Measurements from ENCODE around the gene SLC35F4. TPM values are rescaled to one million over a fixed set of nuclear protein-coding genes. Genes with fewer than 3 reads are reported as not detected.

SLC35F4 gene
- total RNA-seq, 1 experiment from 2014 or later, result not detected

- TF ChIP-seq REST (IDR thresholded peaks at IDR 0.05; ENCODE audit: low read depth) (no peak), CBX3 (IDR thresholded peaks at IDR 0.05; ENCODE audit: low read depth) (no peak), ELF1 (IDR thresholded peaks at IDR 0.05; ENCODE audit: borderline replicate concordance, low read depth) (no peak), TCF7L2 (IDR thresholded peaks at IDR 0.05; ENCODE audit: borderline replicate concordance, extremely low read depth, insufficient read depth, insufficient read length) (no peak), EZH2phosphoT487 (IDR thresholded peaks at IDR 0.05; ENCODE audit: borderline replicate concordance) (no peak), ZNF274 (IDR thresholded peaks at IDR 0.05; ENCODE audit: low read depth, low read length) (no peak), SRF (IDR thresholded peaks at IDR 0.05; ENCODE audit: low read depth) (no peak)
Observed at GRCh38 chr14:57574617-57575288, 291.1 kb downstream of the SLC35F4 start (continued).

DNA sequence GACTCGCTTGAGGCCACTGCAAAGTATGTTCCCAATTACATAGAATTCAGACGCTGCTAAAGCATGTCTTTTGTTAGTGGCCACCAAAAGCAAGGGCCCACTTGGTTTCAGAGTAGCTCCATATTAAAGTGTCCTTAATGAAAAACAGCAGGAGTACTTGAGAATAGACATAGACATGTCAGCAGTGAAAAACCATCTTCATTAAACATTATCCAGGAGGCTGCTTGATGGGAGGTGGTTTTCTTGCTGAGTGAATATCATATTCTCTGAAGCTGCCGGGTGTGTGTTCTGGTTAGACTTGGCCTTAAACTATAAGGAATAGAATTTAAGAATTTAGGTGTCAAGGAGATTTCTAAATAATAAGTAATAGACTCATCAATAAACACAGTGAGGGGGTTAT, 292.7 kb downstream of the SLC35F4 start:
- DNase-seq (ENCODE audit: low read depth, low spot score) (no peak), ATAC-seq (no peak)
- H3K27me3 ChIP-seq (ENCODE audit: insufficient read depth, low read length), result peaks cover 68% of the 10 kb centered on the region
- H4K20me1 ChIP-seq (ENCODE audit: insufficient read depth), result no peaks in the 10 kb centered on the region
- H3K79me2 ChIP-seq (ENCODE audit: insufficient read depth, low read length), result no peaks in the 10 kb centered on the region
- no peak overlapping the region for H3K4me3 ChIP-seq (replicated peaks in 1 of 2; ENCODE audit: low read depth in 1 of 2, low read length in 2 of 2)
- RAD21 ChIA-PET (ENCODE audit: low non-redundant PET in 1 of 2, low total read pairs in 2 of 2, uncharacterized antibody in 2 of 2, unreplicated experiment in 2 of 2), result no interaction called here
- intact Hi-C loops (cut with micrococcal nuclease), result no loop called here
- no peaks in the 10 kb centered on the region for H3K9me2 ChIP-seq (ENCODE audit: insufficient read depth)
- no peaks in the 10 kb centered on the region for H3K9me3 ChIP-seq (ENCODE audit: control insufficient read depth in 1 of 2, insufficient read depth in 1 of 2, low read depth in 1 of 2, low read length in 2 of 2)
- H3K4me2 ChIP-seq (ENCODE audit: low read length), result no peak overlapping the region
- POLR2A ChIA-PET, result no interaction called here
- H3K27ac ChIP-seq (ENCODE audit: low read depth, low read length), result no peak overlapping the region
- no peaks in the 10 kb centered on the region for H3K36me3 ChIP-seq (ENCODE audit: control insufficient read depth in 1 of 2, insufficient read depth in 2 of 2, low read length in 2 of 2)
- H3K4me1 ChIP-seq (ENCODE audit: control insufficient read depth in 1 of 2, insufficient read depth in 2 of 2, low read length in 2 of 2), result no peaks in the 10 kb centered on the region
- BruUV-seq (replicated peaks), result no TSS peak
- CTCF ChIA-PET, result no interaction called here
- H2AFZ ChIP-seq (ENCODE audit: low read depth, low read length, poor library complexity, severe bottlenecking), result no peak overlapping the region
- H3K9ac ChIP-seq (ENCODE audit: low read length), result no peak overlapping the region
- TF ChIP-seq RAD21 (IDR thresholded peaks at IDR 0.05; ENCODE audit: low read depth) (no peak), SP1 (IDR thresholded peaks at IDR 0.05; ENCODE audit: low read depth) (no peak), FOSL1 (IDR thresholded peaks at IDR 0.05; ENCODE audit: low read depth) (no peak), EZH2 (IDR thresholded peaks at IDR 0.05) (no peak), MAX (IDR thresholded peaks at IDR 0.05) (no peak), POLR2AphosphoS5 (IDR thresholded peaks at IDR 0.05; ENCODE audit: low read depth, low read length) (no peak), JUND (IDR thresholded peaks at IDR 0.05) (no peak), SRF (IDR thresholded peaks at IDR 0.05; ENCODE audit: low read depth) (no peak), TCF7L2 (IDR thresholded peaks at IDR 0.05; ENCODE audit: borderline replicate concordance, extremely low read depth, insufficient read depth, insufficient read length) (no peak), ZFX (IDR thresholded peaks at IDR 0.05) (no peak), REST (IDR thresholded peaks at IDR 0.05; ENCODE audit: low read depth) (no peak)
- TF ChIP-seq, protein P1, sequence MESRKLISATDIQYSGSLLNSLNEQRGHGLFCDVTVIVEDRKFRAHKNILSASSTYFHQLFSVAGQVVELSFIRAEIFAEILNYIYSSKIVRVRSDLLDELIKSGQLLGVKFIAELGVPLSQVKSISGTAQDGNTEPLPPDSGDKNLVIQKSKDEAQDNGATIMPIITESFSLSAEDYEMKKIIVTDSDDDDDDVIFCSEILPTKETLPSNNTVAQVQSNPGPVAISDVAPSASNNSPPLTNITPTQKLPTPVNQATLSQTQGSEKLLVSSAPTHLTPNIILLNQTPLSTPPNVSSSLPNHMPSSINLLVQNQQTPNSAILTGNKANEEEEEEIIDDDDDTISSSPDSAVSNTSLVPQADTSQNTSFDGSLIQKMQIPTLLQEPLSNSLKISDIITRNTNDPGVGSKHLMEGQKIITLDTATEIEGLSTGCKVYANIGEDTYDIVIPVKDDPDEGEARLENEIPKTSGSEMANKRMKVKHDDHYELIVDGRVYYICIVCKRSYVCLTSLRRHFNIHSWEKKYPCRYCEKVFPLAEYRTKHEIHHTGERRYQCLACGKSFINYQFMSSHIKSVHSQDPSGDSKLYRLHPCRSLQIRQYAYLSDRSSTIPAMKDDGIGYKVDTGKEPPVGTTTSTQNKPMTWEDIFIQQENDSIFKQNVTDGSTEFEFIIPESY (IDR thresholded peaks at IDR 0.05; ENCODE audit: extremely low read depth, insufficient replicate concordance, low read length), result no peak
